Heart right ventricle (tissue), 16 donors: ENCODE data around the gene SERPINA4. TPM values are rescaled to one million over a fixed set of nuclear protein-coding genes. Genes with fewer than 3 reads are reported as not detected.

Experiments used
- ATAC-seq, 8 donors: fragments of 200-7000 bp; cut with Tn5 transposase; one replicate each; pipeline ENCODE4 v1.9.1; 2020; ENCODE audit warnings: mild to moderate bottlenecking in 8 of 8, moderate library complexity in 8 of 8, moderate number of reproducible peaks in 1 of 8
- DNase-seq, 2 donors: peaks; one replicate each; pipeline ENCODE4 v3.0.0-alpha.2; 2020
- H3K27ac ChIP-seq, 10 donors: fragments of 200-600 bp; sonication (generic) in 2 of 10; one replicate each; pipeline versions ENCODE4 v1.5.0 to v1.8.0; 2020 to 2022; ENCODE audit warnings: mild to moderate bottlenecking in 3 of 10
- H3K27me3 ChIP-seq, 7 donors: fragments of 200-600 bp; one replicate each; pipeline ENCODE4 v1.8.0; 2021 to 2022; ENCODE audit warnings: mild to moderate bottlenecking in 2 of 7
- H3K36me3 ChIP-seq, 9 donors: fragments of 200-600 bp; sonication (generic) in 1 of 9; one replicate each; pipeline versions ENCODE4 v1.5.0 to v1.8.0; 2020 to 2022; ENCODE audit warnings: mild to moderate bottlenecking in 2 of 9
- H3K4me1 ChIP-seq, 9 donors: fragments of 200-600 bp; sonication (generic) in 1 of 9; one replicate each; pipeline versions ENCODE4 v1.5.0 to v1.8.0; 2020 to 2022; ENCODE audit warnings: mild to moderate bottlenecking in 4 of 9
- H3K4me3 ChIP-seq, 10 donors: fragments of 200-600 bp; sonication (generic) in 2 of 10; one replicate each; pipeline versions ENCODE4 v1.5.0 to v1.8.0; 2020 to 2022; ENCODE audit warnings: mild to moderate bottlenecking in 7 of 10, moderate library complexity in 2 of 10
- H3K9me3 ChIP-seq, 11 donors: fragments of 200-600 bp in 10 of 11; sonication (generic) in 2 of 11; one replicate each; pipeline versions ENCODE4 v1.5.0 to v1.8.0; 2013 to 2022; ENCODE audit warnings: mild to moderate bottlenecking in 2 of 11, control low read depth in 1 of 11, moderate library complexity in 1 of 11
- CTCF ChIP-seq, 9 donors: fragments of 200-600 bp; sonication (generic) in 2 of 9; IDR thresholded peaks; one replicate each; pipeline versions ENCODE4 v1.5.0 to v1.8.0; 2021 to 2022; ENCODE audit warnings: antibody characterized with exemption in 9 of 9, mild to moderate bottlenecking in 5 of 9, moderate library complexity in 1 of 9
- WGBS, 2 donors: extraction: QIAGEN DNeasy Blood & Tissue Kit; methylation state at CpG; one replicate each; pipeline ENCODE4 v1.1.7; 2013; ENCODE audit warnings: inconsistent platforms in 1 of 2; 5-methylcytosine and 5-hydroxymethylcytosine counted together
- intact Hi-C, 10 donors: fragments of 100-400 bp; cut with DNase I; formaldehyde crosslinking; loops; one replicate each; pipeline versions ENCODE4 v1.11.1 to v1.14.2; 2022
- polyA plus RNA-seq, 2 donors: library from polyadenylated mRNA; stranded (reverse); fragments of 200-250 nt; gene quantifications; one replicate each; pipeline ENCODE4 v1.2.3, GENCODE V29; 2013
- total RNA-seq, 10 donors: library from RNA; stranded (reverse); fragmentation: NEBNext Ultra II Directional in 3 of 10; extraction: Animal tissue kit (Norgen Biotek cat#: 25700) in 3 of 10; gene quantifications; one replicate each; pipeline versions ENCODE4 v1.2.1 to v1.2.4, GENCODE V29; 2021 to 2023
- donor health status: Arrhythmogenic right ventricular cardiomyopathy.
- donor health status: ischemic (EF 13 %, LVEDD 7.1; RV severe dilation, severe dysfunction).
- donor health status: healthy with polysubstance abuse.
- donor health status: DM: no; HTN: yes; CAD: no.
- donor health status: DM: no; HTN: no; CAD: no.
- donor health status: ischemic (EF 25% LVEDD 6.9; RV normal size, moderate dysfunction).
- donor health status: ischemic (EF 25% LVEDD 5.7; RV mildly dilated, moderate dysfunction).
- donor health status: healthy.
- donor health status: DM: yes; HTN: yes; CAD: no.
- donor health status: Ischemic cardiomyopathy.
- donor health status: ischemic (EF 35%, LVEDD 5.7; RV mildly dilated, moderate dysfunction).
- donor health status: nonischemic (EF 11% LVEDD 7.7; RV severe dilation, severe dysfunction).
- donor health status: DM: yes; HTN: yes; CAD: no.
- donor health status: PGD.
- donor health status: ischemic (EF 29% LVEDD 5.4; RV normal size, mild dysfunction).
- donor health status: nonischemic (EF 23%, LVEDD 6.1; RV moderate dilation, normal function).

The SERPINA4 gene
- total and polyA plus RNA-seq, 12 donors = not detected

- H3K36me3 ChIP-seq = no peaks in the 10 kb centered on the region
- H3K27me3 ChIP-seq = peaks cover 0 to 38% (median 24%) of the 10 kb centered on the region in 7 donors
- no peak overlapping the region for H3K4me3 ChIP-seq
- intact Hi-C loops = loop anchor here in 2 of 10 donors (5.0 to 10.0 kb wide), 2 partner anchors 114 to 417 kb away; no protein-coding TSS in a partner anchor
- peak; percentile 45 to 62 for DNase-seq
- H3K27ac ChIP-seq = no peak overlapping the region
- peaks cover 0 to 17% (median under 1%) of the 10 kb centered on the region in 11 donors for H3K9me3 ChIP-seq
- H3K4me1 ChIP-seq = peaks cover 0 to 4% (median 0%) of the 10 kb centered on the region in 9 donors
- WGBS, 2 donors = 24 to 25% methylated on average over 24 of the region's 24 CpGs
- ATAC-seq = peak; percentile 43 to 80 (median 70)
- peak; percentile 80 to 96 (median 86) for TF ChIP-seq CTCF (IDR thresholded peaks at IDR 0.05)
Measured at GRCh38 chr14:94548999-94549985, 11.9 kb upstream of the SERPINA4 start.

GRCh38 chr14:94550041-94550440, 11.2 kb upstream of the SERPINA4 start:
- Histone ChIP-seq H3K4me3 (no peak overlapping the region), H3K4me1 (peaks cover 0 to 4% (median 0%) of the 10 kb centered on the region in 9 donors), H3K27ac (no peak overlapping the region), H3K36me3 (no peaks in the 10 kb centered on the region), H3K9me3 (peaks cover 0 to 24% (median 4%) of the 10 kb centered on the region in 11 donors), H3K27me3 (peaks cover 0 to 37% (median 18%) of the 10 kb centered on the region in 7 donors)
- DNase-seq (no peak), ATAC-seq (no peak)
- WGBS, 2 donors = 55 to 65% methylated on average over 8 of the region's 8 CpGs
- no peak for TF ChIP-seq CTCF (IDR thresholded peaks at IDR 0.05)
- intact Hi-C loops = no loop called here

- ATAC-seq (no peak), DNase-seq (no peak)
- H3K36me3 ChIP-seq = no peaks in the 10 kb centered on the region
- no peak for TF ChIP-seq CTCF (IDR thresholded peaks at IDR 0.05)
- peaks cover 0 to 12% (median 0%) of the 10 kb centered on the region in 7 donors for H3K27me3 ChIP-seq
- WGBS, 2 donors = 81 to 89% methylated on average over 9 of the region's 9 CpGs
- peaks cover 0 to 25% (median 4%) of the 10 kb centered on the region in 11 donors for H3K9me3 ChIP-seq
- H3K27ac ChIP-seq = no peak overlapping the region
- no peaks in the 10 kb centered on the region for H3K4me1 ChIP-seq
- intact Hi-C loops = no loop called here
- no peak overlapping the region for H3K4me3 ChIP-seq
Measured at GRCh38 chr14:94555991-94556390, 5.3 kb upstream of the SERPINA4 start.

GRCh38 chr14:94557327-94557726, 3.9 kb upstream of the SERPINA4 start:
- Histone ChIP-seq H3K36me3 (no peaks in the 10 kb centered on the region), H3K4me1 (no peaks in the 10 kb centered on the region), H3K27ac (no peak overlapping the region), H3K27me3 (peaks cover 0 to 12% (median 0%) of the 10 kb centered on the region in 7 donors), H3K4me3 (no peak overlapping the region), H3K9me3 (peaks cover 0 to 25% (median 4%) of the 10 kb centered on the region in 11 donors)
- no peak for TF ChIP-seq CTCF (IDR thresholded peaks at IDR 0.05)
- intact Hi-C loops = no loop called here
- whole genome bisulfite sequencing, 2 donors = 95 to 96% methylated on average over 1 of the region's 1 CpG
- ATAC-seq = no peak
- no peak for DNase-seq
